DOHH2 (cell line): Measurements from ENCODE around the gene RAB4A.

ENCODE experiments used
- CTCF ChIP-seq: fragments of 200-600 bp; sonication (generic); IDR thresholded peaks from one replicate; pipeline ENCODE4 v1.5.1; 2014; ENCODE audit warnings: antibody characterized with exemption, mild to moderate bottlenecking, low read depth, low read length; ENCODE audit not compliant: poor library complexity, severe bottlenecking
- EZH2phosphoT487 ChIP-seq: fragments of 200-600 bp; sonication (generic); IDR thresholded peaks from 2 replicates; pipeline ENCODE4 v1.6.1; 2017; ENCODE audit warnings: borderline replicate concordance, mild to moderate bottlenecking, antibody characterized with exemption, low read length, moderate library complexity, mixed read lengths

GRCh38 chr1:229347528-229347927, 76.6 kb downstream of the RAB4A start:
- TF ChIP-seq CTCF (no peak), EZH2phosphoT487 (no peak)
